Measurements from ENCODE around the gene TRAF3IP3.

TRAF3IP3 gene

GRCh38 chr1:209755926-209756614 is at the start of gene TRAF3IP3:
TRAF3IP3 (plus strand) TSS chr1:209756053; CDS start chr1:209760040, 3,987 bp downstream.
- no peak for DNase-seq

GRCh38 chr1:209706622-209707021 is 49.2 kb upstream of the TRAF3IP3 start:
- no peak for DNase-seq

DNA sequence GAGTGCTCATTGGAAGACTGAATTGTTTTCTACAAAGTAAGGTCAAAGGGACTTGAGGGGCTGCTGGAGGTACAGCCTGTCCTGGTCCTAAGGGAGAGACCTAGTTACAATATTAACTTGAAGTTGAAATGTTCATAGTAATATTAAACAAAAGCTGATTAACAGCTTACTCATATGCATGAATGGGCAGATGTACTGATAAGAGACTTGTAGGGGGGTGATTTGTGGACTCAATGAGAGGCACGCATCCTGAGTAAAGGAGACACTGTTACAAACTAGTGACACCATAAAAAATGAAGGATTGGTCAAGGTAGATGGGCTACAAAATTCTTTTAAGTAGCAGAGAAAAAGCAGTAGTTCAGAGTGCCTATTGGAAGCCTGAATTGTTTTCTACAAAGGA is 48.5 kb upstream of the TRAF3IP3 start:
- DNase-seq, result no peak

GRCh38 chr1:209708297-209708696 is 47.6 kb upstream of the TRAF3IP3 start:
- DNase-seq, result no peak

- no peak for DNase-seq
Observed at GRCh38 chr1:209710093-209710492, 45.8 kb upstream of the TRAF3IP3 start.

DNA sequence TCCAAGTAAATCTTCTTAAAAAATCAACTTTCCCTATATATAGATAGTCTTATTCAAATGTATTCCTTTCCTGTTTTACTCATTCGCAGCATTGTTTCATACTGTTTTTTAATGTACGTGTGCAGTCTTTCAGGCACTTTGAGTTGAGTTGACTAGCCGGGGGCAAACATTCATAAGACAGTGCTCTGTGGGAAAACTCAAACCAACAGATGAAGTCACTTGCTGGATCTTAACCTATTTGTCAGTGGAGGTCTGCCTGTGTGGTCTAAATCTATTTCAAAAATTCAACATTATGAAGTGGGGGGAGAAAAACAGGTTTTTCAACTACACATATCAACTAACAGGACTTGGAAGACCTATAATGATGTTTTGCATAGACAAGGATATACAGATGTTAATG is 45.0 kb upstream of the TRAF3IP3 start:
- DNase-seq, result no peak

DNA sequence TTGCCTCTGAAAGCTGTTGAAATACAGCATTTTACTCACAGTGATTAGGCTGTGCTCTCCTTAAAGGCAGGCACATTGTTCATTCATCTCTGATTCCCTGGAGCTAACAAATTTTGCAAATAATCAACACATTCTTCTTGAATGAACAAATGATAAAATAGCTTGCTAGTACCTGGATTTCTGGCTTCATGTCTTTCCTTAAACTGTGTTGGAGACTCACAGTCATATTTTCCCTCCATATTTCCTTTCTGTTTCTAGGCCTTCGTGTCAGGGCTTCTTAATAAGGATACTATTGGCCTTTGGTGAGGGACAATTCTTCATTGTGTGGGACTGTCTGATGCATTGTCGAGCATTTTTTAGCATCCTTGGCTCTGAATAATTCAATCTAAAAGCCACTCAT is 41.5 kb upstream of the TRAF3IP3 start:
- no peak for DNase-seq

- no peak for DNase-seq
Observed at GRCh38 chr1:209715314-209715713, 40.5 kb upstream of the TRAF3IP3 start.

GRCh38 chr1:209717818-209718217 is 38.0 kb upstream of the TRAF3IP3 start:
- no peak for DNase-seq

- DNase-seq, result no peak
Observed at GRCh38 chr1:209720326-209720725, 35.5 kb upstream of the TRAF3IP3 start.

DNA sequence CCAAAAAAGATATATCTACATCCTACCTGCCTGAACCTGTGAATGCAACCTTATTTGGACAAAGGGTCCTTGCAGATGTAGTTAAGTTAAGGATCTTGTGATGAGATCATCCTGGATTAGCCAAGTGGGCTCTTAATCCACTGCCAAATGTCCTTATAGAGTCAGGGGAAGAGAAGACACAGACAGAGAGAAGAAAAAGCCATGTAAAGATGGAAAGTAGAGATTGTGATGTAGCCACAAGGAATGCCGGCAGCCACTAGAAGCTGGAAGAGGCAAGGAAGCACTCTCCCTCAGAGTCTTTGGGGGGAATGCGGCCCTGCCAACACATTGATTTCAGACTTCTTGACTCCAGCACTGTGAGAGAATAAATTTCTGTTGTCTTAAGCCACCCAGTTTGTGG is 35.0 kb upstream of the TRAF3IP3 start:
- DNase-seq, result no peak

GRCh38 chr1:209721323-209721722 is 34.5 kb upstream of the TRAF3IP3 start:
- DNase-seq, result no peak

- no peak for DNase-seq
Observed at GRCh38 chr1:209723265-209723664, 32.6 kb upstream of the TRAF3IP3 start.

DNA sequence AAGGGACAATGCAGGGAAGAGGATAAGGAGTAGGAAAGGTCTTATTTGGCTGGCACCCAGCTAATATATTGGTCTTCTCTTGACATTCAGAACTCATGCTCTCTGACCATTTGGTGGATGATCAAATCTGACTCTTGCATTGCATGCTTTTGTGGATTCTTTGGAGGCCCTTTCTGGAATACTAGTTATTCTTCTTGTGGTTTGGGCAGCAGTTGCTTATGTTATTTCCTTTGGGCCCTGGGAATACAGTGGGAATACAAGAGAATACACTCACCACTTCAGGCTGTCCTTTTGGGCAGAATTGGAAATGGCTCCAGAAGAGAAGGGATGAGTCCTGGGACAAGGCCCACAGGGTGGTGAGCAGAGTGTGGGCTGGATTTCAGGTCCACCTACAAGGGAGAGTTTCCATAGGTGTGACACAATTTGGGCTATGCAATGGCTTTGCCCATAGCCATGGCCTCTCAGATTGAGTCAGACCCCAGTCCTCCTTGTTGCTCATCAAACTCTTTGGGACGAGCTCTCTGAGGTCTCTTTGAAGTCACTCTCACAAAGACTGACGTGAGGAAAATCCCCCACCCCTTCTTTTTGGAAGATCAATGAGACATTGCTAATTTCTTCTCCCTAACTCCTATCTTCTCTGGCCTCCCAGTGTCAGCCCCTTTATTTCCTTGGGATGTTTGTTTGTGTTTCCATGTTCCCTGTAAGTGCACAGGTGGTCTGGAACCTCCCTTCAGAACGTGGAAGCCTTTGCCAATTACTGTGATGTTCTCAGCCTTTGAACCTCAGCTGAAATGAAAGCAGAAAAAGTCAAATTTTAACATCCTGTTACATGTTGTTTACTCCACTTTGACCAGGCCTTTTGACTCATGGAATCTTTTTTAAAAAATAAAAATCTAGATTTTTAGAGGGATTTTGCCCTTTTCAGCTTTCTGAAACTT is 31.8 kb upstream of the TRAF3IP3 start:
- no peak for DNase-seq

GRCh38 chr1:209727286-209727685 is 28.6 kb upstream of the TRAF3IP3 start:
- DNase-seq, result no peak

DNA sequence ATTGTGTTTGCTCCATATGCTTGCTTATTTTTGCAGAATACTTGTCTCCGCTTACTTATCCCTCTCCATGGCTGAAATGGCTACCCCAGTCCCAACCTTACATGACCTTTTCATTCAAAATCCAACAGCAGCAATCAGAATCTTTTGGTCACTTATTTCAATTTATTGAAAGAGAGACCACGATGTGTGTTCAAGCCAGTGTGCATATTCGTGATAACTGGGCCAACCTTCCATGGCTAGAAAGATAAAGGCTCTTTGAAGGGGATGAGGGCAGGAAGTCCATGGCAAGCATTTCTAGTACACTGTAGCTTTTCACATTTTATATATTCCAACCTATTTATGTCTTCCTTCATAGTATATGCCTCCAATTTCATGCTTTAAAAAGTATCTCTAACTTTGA is 28.1 kb upstream of the TRAF3IP3 start:
- no peak for DNase-seq

DNA sequence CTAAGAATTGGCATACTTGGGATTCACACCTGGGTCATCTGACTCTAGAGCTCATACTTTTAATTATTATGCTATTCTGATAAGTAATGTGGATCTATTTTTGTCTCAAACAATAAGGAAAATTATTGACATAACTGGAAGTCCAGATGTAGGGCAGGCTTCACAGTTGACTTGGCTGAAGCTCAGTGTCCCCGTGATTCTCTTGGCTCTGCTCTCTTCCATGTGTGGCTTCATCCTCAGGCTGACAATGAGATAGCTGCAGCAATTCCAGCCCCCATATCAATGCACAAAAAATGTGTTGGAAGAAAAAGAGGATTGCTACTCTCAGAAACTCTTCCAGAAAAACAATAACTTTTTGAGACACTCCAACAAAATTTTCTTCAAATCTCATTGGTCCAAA is 27.4 kb upstream of the TRAF3IP3 start:
- no peak for DNase-seq

GRCh38 chr1:209729436-209729835 is 26.4 kb upstream of the TRAF3IP3 start:
- no peak for DNase-seq

GRCh38 chr1:209732725-209733124 is 23.1 kb upstream of the TRAF3IP3 start:
- DNase-seq, result no peak

DNA sequence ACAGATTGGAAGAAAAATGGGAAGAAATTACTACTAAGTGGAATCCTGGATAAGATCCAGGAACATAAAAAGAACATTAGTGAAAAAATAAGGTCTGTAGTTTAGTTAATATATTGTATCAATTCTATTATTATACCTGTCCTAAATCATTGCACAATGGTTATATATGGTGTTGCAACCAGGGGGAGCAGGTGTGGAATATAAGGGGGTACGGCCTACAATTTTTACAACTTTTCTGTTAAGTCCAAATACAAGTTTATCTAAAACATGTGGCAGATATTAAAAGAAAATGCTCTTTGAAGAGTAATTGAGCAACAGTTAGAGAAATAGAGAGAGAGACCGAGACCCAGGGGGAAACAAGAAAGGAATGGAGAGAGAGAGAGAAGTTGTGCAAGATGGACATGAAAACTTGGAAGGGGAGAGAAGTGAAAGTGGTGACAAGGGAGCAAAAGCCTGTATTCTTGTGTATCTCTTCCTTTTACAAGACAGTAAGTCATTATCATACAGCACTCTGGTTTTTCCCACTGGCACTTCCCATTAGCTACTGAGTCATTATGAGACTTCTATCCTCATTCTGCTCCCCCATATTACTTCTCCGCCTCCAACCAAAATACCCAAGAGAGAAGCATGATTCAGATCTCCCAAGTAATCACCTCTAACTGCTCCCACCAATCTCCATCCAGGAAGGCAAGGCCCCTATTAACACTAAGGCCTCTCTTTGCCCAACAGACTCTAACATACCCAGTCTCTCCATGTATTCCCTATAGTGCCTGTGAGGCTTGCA is 22.3 kb upstream of the TRAF3IP3 start:
- DNase-seq, result no peak

- no peak for DNase-seq
Observed at GRCh38 chr1:209736490-209737117, 19.2 kb upstream of the TRAF3IP3 start.

- DNase-seq, result no peak
Observed at GRCh38 chr1:209737118-209737505, 18.7 kb upstream of the TRAF3IP3 start.

DNA sequence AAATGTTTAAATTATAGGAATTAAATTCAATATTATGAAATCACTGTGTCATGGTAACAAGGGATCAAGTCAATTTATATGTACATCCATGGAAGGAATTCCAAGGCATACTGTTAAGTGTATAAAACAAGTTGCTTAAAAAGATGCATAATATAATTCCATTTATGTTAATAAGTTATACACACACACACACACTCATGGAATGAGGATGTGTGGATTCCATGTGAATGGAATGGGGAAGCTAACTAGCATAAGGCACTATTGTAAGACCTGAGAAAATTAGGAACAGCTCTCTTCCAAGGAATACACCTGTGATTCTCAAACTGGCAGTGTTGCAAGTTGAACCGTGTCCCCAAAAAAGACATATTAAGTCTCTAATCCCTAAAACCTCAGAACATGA is 17.6 kb upstream of the TRAF3IP3 start:
- DNase-seq, result no peak

Data from cortex of kidney (tissue), 1 donor.